GM18861 (cell line): ENCODE data around the gene SCD5.

Experiments used
- ATAC-seq: cut with Tn5 transposase; IDR thresholded peaks from one replicate; pipeline ENCODE4 v1.9.1; 2021; ENCODE audit not compliant: unreplicated experiment

SCD5 gene

GRCh38 chr4:82773057-82773456, 25.5 kb downstream of the SCD5 start:
- no peak for ATAC-seq

GRCh38 chr4:82770607-82771006, 28.0 kb downstream of the SCD5 start:
- no peak for ATAC-seq

- no peak for ATAC-seq
These were observed 33.5 kb downstream of the SCD5 start for GRCh38 chr4:82765134-82765533.

- ATAC-seq, result no peak
These were observed 37.4 kb downstream of the SCD5 start for GRCh38 chr4:82761229-82761628.

- ATAC-seq, result no peak
These were observed 39.6 kb downstream of the SCD5 start for GRCh38 chr4:82758701-82759685.

GRCh38 chr4:82756061-82756460, 42.5 kb downstream of the SCD5 start:
- no peak for ATAC-seq

- no peak for ATAC-seq
These were observed 42.9 kb downstream of the SCD5 start for GRCh38 chr4:82755650-82756049.

GRCh38 chr4:82754513-82755165, 44.0 kb downstream of the SCD5 start:
- no peak for ATAC-seq

- no peak for ATAC-seq
These were observed 44.7 kb downstream of the SCD5 start for GRCh38 chr4:82753725-82754410.

GRCh38 chr4:82753238-82753637, 45.4 kb downstream of the SCD5 start:
- ATAC-seq, result no peak

- no peak for ATAC-seq
These were observed 49.7 kb downstream of the SCD5 start for GRCh38 chr4:82748810-82749470.

- no peak for ATAC-seq
These were observed 50.7 kb downstream of the SCD5 start for GRCh38 chr4:82747686-82748575.

- no peak for ATAC-seq
These were observed 51.7 kb downstream of the SCD5 start for GRCh38 chr4:82746705-82747574.

- ATAC-seq, result no peak
These were observed 53.3 kb downstream of the SCD5 start for GRCh38 chr4:82745173-82745842.

- ATAC-seq, result no peak
These were observed 54.2 kb downstream of the SCD5 start for GRCh38 chr4:82744284-82744968.

- no peak for ATAC-seq
These were observed 57.4 kb downstream of the SCD5 start for GRCh38 chr4:82741188-82741587.

- ATAC-seq, result peak; percentile 99
These were observed 59.1 kb downstream of the SCD5 start for GRCh38 chr4:82739287-82740190.
